Liver (tissue), 9 donors: ENCODE results near the gene DSC2. TPM values are rescaled to one million over a fixed set of nuclear protein-coding genes. Genes with fewer than 3 reads are reported as not detected.

Experiments used
- DNase-seq: peaks from one replicate; pipeline ENCODE4 v3.0.0-alpha.2; 2017; ENCODE audit warnings: low spot score
- H3K27ac ChIP-seq, 2 donors: one replicate each; pipeline ENCODE4 v1.7.0; 2013; ENCODE audit warnings: inconsistent platforms in 2 of 2, low read length in 2 of 2, control low read depth in 1 of 2, low read depth in 1 of 2, mild to moderate bottlenecking in 1 of 2
- H3K27me3 ChIP-seq, 4 donors: one replicate each; pipeline versions ENCODE4 v1.6.1 to v1.7.0; 2013; ENCODE audit warnings: low read length in 3 of 4, inconsistent platforms in 1 of 4, mild to moderate bottlenecking in 1 of 4, moderate library complexity in 1 of 4; ENCODE audit not compliant: control insufficient read depth in 4 of 4, insufficient read depth in 4 of 4
- H3K36me3 ChIP-seq, 4 donors: one replicate each; pipeline versions ENCODE4 v1.6.1 to v1.7.0; 2013; ENCODE audit warnings: low read length in 3 of 4, mild to moderate bottlenecking in 3 of 4, low read depth in 1 of 4, moderate library complexity in 1 of 4; ENCODE audit not compliant: control insufficient read depth in 4 of 4, insufficient read depth in 3 of 4
- H3K4me1 ChIP-seq, 4 donors: one replicate each; pipeline versions ENCODE4 v1.6.1 to v1.7.0; 2013; ENCODE audit warnings: low read length in 3 of 4, mild to moderate bottlenecking in 3 of 4, moderate library complexity in 1 of 4; ENCODE audit not compliant: control insufficient read depth in 4 of 4, insufficient read depth in 4 of 4
- H3K4me3 ChIP-seq, 3 donors: one replicate each; pipeline versions ENCODE4 v1.6.1 to v1.7.0; 2013; ENCODE audit warnings: low read length in 3 of 3, control low read depth in 1 of 3, low read depth in 1 of 3, mild to moderate bottlenecking in 1 of 3
- H3K9ac ChIP-seq, 2 donors: one replicate each; pipeline ENCODE4 v1.7.0; 2013; ENCODE audit warnings: low read length in 2 of 2, mild to moderate bottlenecking in 2 of 2, moderate library complexity in 2 of 2, control low read depth in 1 of 2, low read depth in 1 of 2
- H3K9me3 ChIP-seq, 4 donors: one replicate each; pipeline versions ENCODE4 v1.6.1 to v1.7.0; 2013; ENCODE audit warnings: low read length in 3 of 4; ENCODE audit not compliant: control insufficient read depth in 4 of 4
- ATF3 ChIP-seq: IDR thresholded peaks from 2 replicates; pipeline ENCODE4 v1.6.1; 2016; ENCODE audit warnings: antibody characterized with exemption
- CTCF ChIP-seq: fragments of 150-350 bp; IDR thresholded peaks from 2 replicates; pipeline ENCODE4 v1.5.1; 2017; ENCODE audit warnings: improper control_type of control experiment, low read depth, low read length; ENCODE audit not compliant: missing input control
- EGR1 ChIP-seq, 2 donors: IDR thresholded peaks; 2 replicates each; pipeline ENCODE4 v1.6.1; 2016 to 2018; ENCODE audit warnings: antibody characterized with exemption in 2 of 2, low read depth in 2 of 2
- FOXA1 ChIP-seq: IDR thresholded peaks from 2 replicates; pipeline ENCODE4 v1.6.1; 2016; ENCODE audit warnings: antibody characterized with exemption
- FOXA2 ChIP-seq: IDR thresholded peaks from 2 replicates; pipeline ENCODE4 v1.6.1; 2016; ENCODE audit warnings: antibody characterized with exemption
- GABPA ChIP-seq, 2 donors: IDR thresholded peaks in 1 of 2; conservative IDR thresholded peaks in 1 of 2; 2 replicates each; pipeline ENCODE4 v1.6.1; 2016; ENCODE audit warnings: antibody characterized with exemption in 2 of 2, mild to moderate bottlenecking in 1 of 2, moderate library complexity in 1 of 2
- HNF4A ChIP-seq, 2 donors: conservative IDR thresholded peaks; 2 replicates each; pipeline ENCODE4 v1.6.1; 2016; ENCODE audit warnings: antibody characterized with exemption in 2 of 2, mild to moderate bottlenecking in 2 of 2
- HNF4G ChIP-seq: IDR thresholded peaks from 2 replicates; pipeline ENCODE4 v1.6.1; 2016; ENCODE audit warnings: antibody characterized with exemption
- JUND ChIP-seq, 2 donors: IDR thresholded peaks; 2 replicates each; pipeline ENCODE4 v1.6.1; 2016; ENCODE audit warnings: antibody characterized with exemption in 2 of 2
- MAX ChIP-seq: IDR thresholded peaks from 2 replicates; pipeline ENCODE4 v1.6.1; 2016; ENCODE audit warnings: antibody characterized with exemption
- NR2F2 ChIP-seq: IDR thresholded peaks from 2 replicates; pipeline ENCODE4 v1.6.1; 2016; ENCODE audit warnings: antibody characterized with exemption
- RAD21 ChIP-seq, 2 donors: IDR thresholded peaks; 2 replicates each; pipeline ENCODE4 v1.6.1; 2016; ENCODE audit warnings: antibody characterized with exemption in 2 of 2, mild to moderate bottlenecking in 2 of 2
- REST ChIP-seq: IDR thresholded peaks from 2 replicates; pipeline ENCODE4 v1.6.1; 2016; ENCODE audit warnings: antibody characterized with exemption, mild to moderate bottlenecking
- RXRA ChIP-seq, 2 donors: IDR thresholded peaks; 2 replicates each; pipeline ENCODE4 v1.6.1; 2017 to 2018; ENCODE audit warnings: antibody characterized with exemption in 2 of 2, mild to moderate bottlenecking in 1 of 2
- SP1 ChIP-seq: IDR thresholded peaks from 2 replicates; pipeline ENCODE4 v1.6.1; 2018; ENCODE audit warnings: antibody characterized with exemption, mild to moderate bottlenecking
- TAF1 ChIP-seq: conservative IDR thresholded peaks from 2 replicates; pipeline ENCODE4 v1.6.1; 2016; ENCODE audit warnings: antibody characterized with exemption, mild to moderate bottlenecking
- YY1 ChIP-seq: IDR thresholded peaks from 2 replicates; pipeline ENCODE4 v1.6.1; 2016; ENCODE audit warnings: antibody characterized with exemption, mild to moderate bottlenecking
- ZBTB33 ChIP-seq: IDR thresholded peaks from 2 replicates; pipeline ENCODE4 v1.6.1; 2016; ENCODE audit warnings: antibody characterized with exemption
- WGBS: extraction: QIAGEN DNeasy Blood & Tissue Kit; methylation state at CpG from one replicate; pipeline ENCODE4 v1.1.7; 2013; 5-methylcytosine and 5-hydroxymethylcytosine counted together
- polyA plus RNA-seq, 2 donors: library from polyadenylated mRNA; stranded (reverse) in 1 of 2; unstranded in 1 of 2; fragments of 200-250 nt in 1 of 2; fragments of >200 nt in 1 of 2; fragmentation: Nextera tagmentation in 1 of 2; extraction: Ambion mirVana in 1 of 2; gene quantifications; one replicate each; pipeline versions ENCODE4 v1.2.1 to v1.2.3, GENCODE V29; 2013 to 2015
- total RNA-seq, 2 donors: library from RNA; depleted of rRNA; stranded (reverse); fragments of >200 nt; gene quantifications; one replicate each; pipeline ENCODE4 v1.2.3, GENCODE V29; 2014
- donor health status: healthy.
- donor health status: healthy.
- donor health status: healthy.
- donor health status: healthy.
- donor health status: healthy.

Gene DSC2
- total and polyA plus RNA-seq, 4 donors, result 3.7 to 16.4 (median 7.4) TPM

- no peak for DNase-seq
- H3K27ac ChIP-seq, result no peak overlapping the region
- peaks cover 2 to 22% (median 15%) of the 10 kb centered on the region in 4 donors for H3K36me3 ChIP-seq
- no peak overlapping the region for H3K9ac ChIP-seq
- 90% methylated on average over 1 of the region's 1 CpG for WGBS
- no peak overlapping the region for H3K4me3 ChIP-seq
- TF ChIP-seq HNF4A (conservative IDR thresholded peaks at IDR 0.05) (no peak), CTCF (no peak)
- H3K9me3 ChIP-seq, result peaks cover 0 to 1% (median 0%) of the 10 kb centered on the region in 4 donors
- no peaks in the 10 kb centered on the region for H3K4me1 ChIP-seq
- H3K27me3 ChIP-seq, result no peaks in the 10 kb centered on the region
These were observed 10.9 kb downstream of the DSC2 start for GRCh38 chr18:31091350-31091749.

GRCh38 chr18:31088532-31088931, 13.7 kb downstream of the DSC2 start:
- Histone ChIP-seq H3K36me3 (peaks cover 2 to 23% (median 16%) of the 10 kb centered on the region in 4 donors), H3K27me3 (no peaks in the 10 kb centered on the region), H3K27ac (no peak overlapping the region), H3K9ac (no peak overlapping the region), H3K9me3 (peaks cover 0 to 1% (median 0%) of the 10 kb centered on the region in 4 donors), H3K4me3 (no peak overlapping the region), H3K4me1 (no peaks in the 10 kb centered on the region)
- TF ChIP-seq EGR1 (IDR thresholded peaks at IDR 0.05; ENCODE audit: low read depth in 2 of 2) (no peak), ZBTB33 (no peak), RXRA (IDR thresholded peaks at IDR 0.05) (no peak), HNF4A (conservative IDR thresholded peaks at IDR 0.05) (no peak), FOXA2 (no peak), MAX (no peak), FOXA1 (no peak), NR2F2 (no peak), RAD21 (IDR thresholded peaks at IDR 0.05) (no peak), GABPA (IDR thresholded peaks at IDR 0.05 in 1 of 2, conservative IDR thresholded peaks at IDR 0.05 in 1 of 2) (no peak), TAF1 (no peak), HNF4G (no peak)
- 95% methylated on average over 3 of the region's 3 CpGs for WGBS
- no peak for DNase-seq

- no peak overlapping the region for H3K4me3 ChIP-seq
- 90% methylated on average over 3 of the region's 3 CpGs for WGBS
- H3K4me1 ChIP-seq, result no peaks in the 10 kb centered on the region
- no peak for DNase-seq
- no peaks in the 10 kb centered on the region for H3K27me3 ChIP-seq
- no peak overlapping the region for H3K27ac ChIP-seq
- H3K9ac ChIP-seq, result no peak overlapping the region
- H3K36me3 ChIP-seq, result peaks cover 0 to 14% (median 13%) of the 10 kb centered on the region in 4 donors
- no peaks in the 10 kb centered on the region for H3K9me3 ChIP-seq
- no peak for TF ChIP-seq EGR1 (IDR thresholded peaks at IDR 0.05; ENCODE audit: low read depth in 2 of 2)
- no peak for TF ChIP-seq GABPA (IDR thresholded peaks at IDR 0.05 in 1 of 2, conservative IDR thresholded peaks at IDR 0.05 in 1 of 2)
- TF ChIP-seq HNF4A (conservative IDR thresholded peaks at IDR 0.05), result no peak
- no peak for TF ChIP-seq HNF4G
- no peak for TF ChIP-seq REST
- no peak for TF ChIP-seq YY1
- TF ChIP-seq SP1, result no peak
- no peak for TF ChIP-seq JUND (IDR thresholded peaks at IDR 0.05)
- no peak for TF ChIP-seq ATF3
- no peak for TF ChIP-seq MAX
- no peak for TF ChIP-seq FOXA2
- no peak for TF ChIP-seq RXRA (IDR thresholded peaks at IDR 0.05)
- TF ChIP-seq NR2F2, result no peak
These were observed 22.2 kb downstream of the DSC2 start for GRCh38 chr18:31079973-31080372.
